ENCODE data around the gene FLVCR1. TPM values are rescaled to one million over a fixed set of nuclear protein-coding genes. Genes with fewer than 3 reads are reported as not detected.
"Not testable (repeated sequence)": the region's sequence is repeated elsewhere in the genome, so short reads cannot be mapped to it uniquely, and the experiment has no call there.

Gene FLVCR1
- polyA plus RNA-seq, 1 experiment, result 2.0 TPM

GRCh38 chr1:212827831-212828278 lies 30.2 kb upstream of the FLVCR1 start:
- no peak overlapping the region for H3K4me3 ChIP-seq (ENCODE audit: low read depth, low read length)
- CTCF ChIA-PET, result interaction anchor here (1.6 kb wide), 1 partner anchor 13 kb away, joined by 4 read pairs; no protein-coding TSS in a partner anchor
- TF ChIP-seq, protein P1, sequence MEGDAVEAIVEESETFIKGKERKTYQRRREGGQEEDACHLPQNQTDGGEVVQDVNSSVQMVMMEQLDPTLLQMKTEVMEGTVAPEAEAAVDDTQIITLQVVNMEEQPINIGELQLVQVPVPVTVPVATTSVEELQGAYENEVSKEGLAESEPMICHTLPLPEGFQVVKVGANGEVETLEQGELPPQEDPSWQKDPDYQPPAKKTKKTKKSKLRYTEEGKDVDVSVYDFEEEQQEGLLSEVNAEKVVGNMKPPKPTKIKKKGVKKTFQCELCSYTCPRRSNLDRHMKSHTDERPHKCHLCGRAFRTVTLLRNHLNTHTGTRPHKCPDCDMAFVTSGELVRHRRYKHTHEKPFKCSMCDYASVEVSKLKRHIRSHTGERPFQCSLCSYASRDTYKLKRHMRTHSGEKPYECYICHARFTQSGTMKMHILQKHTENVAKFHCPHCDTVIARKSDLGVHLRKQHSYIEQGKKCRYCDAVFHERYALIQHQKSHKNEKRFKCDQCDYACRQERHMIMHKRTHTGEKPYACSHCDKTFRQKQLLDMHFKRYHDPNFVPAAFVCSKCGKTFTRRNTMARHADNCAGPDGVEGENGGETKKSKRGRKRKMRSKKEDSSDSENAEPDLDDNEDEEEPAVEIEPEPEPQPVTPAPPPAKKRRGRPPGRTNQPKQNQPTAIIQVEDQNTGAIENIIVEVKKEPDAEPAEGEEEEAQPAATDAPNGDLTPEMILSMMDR (IDR thresholded peaks at IDR 0.05; ENCODE audit: low read depth, low read length), result no peak
- no peak for DNase-seq (ENCODE audit: low read depth, low spot score)
- peaks cover 23% of the 10 kb centered on the region for H3K9me3 ChIP-seq (ENCODE audit: control insufficient read depth, insufficient read depth, low read length)
- POLR2A ChIA-PET, result no interaction called here
- no peaks in the 10 kb centered on the region for H3K27me3 ChIP-seq (ENCODE audit: control insufficient read depth, insufficient read depth, low read length)
- no peak overlapping the region for H3K27ac ChIP-seq (ENCODE audit: low read depth, low read length)

- no peak for DNase-seq (ENCODE audit: low read depth, low spot score)
- TF ChIP-seq, protein P1 (IDR thresholded peaks at IDR 0.05; ENCODE audit: low read depth, low read length), result no peak
Observed at GRCh38 chr1:212828395-212828794, 29.7 kb upstream of the FLVCR1 start.

GRCh38 chr1:212833211-212834207 lies 24.6 kb upstream of the FLVCR1 start:
- H3K9me3 ChIP-seq (ENCODE audit: control insufficient read depth, insufficient read depth, low read length); POLR2A ChIA-PET; H3K27ac ChIP-seq (ENCODE audit: low read depth, low read length); H3K4me3 ChIP-seq (ENCODE audit: low read depth, low read length); H3K27me3 ChIP-seq (ENCODE audit: control insufficient read depth, insufficient read depth, low read length); DNase-seq (ENCODE audit: low read depth, low spot score): not testable (repeated sequence)
- CTCF ChIA-PET, result interaction anchor here (1.1 kb wide), 1 partner anchor 26 kb away, joined by 3 read pairs; no protein-coding TSS in a partner anchor

More at GRCh38 chr1:212828395-212828794, 29.7 kb upstream of the FLVCR1 start:
- Histone ChIP-seq H3K4me3 (ENCODE audit: low read depth, low read length) (no peak overlapping the region), H3K9me3 (ENCODE audit: control insufficient read depth, insufficient read depth, low read length) (peaks cover 23% of the 10 kb centered on the region), H3K27ac (ENCODE audit: low read depth, low read length) (no peak overlapping the region), H3K27me3 (ENCODE audit: control insufficient read depth, insufficient read depth, low read length) (no peaks in the 10 kb centered on the region)
- ChIA-PET CTCF (no interaction called here), POLR2A (no interaction called here)

DNA sequence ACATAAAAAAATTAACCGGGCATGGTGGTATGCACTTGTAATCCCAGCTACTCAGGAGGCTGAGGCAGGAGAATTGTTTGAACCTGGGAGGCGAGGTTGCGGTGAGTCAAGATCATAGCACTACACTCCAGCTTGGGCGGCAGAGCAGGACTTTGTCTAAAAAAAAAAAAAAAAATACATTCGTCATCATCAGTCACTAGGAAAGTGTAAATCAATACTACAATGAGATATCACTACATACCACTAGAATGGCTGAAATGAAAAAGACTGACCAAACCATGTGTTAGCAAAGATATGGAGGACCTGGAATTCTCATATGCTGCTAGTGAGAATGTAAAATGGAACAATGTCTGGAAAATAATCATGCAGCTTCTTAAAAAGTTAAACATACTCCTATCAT lies 19.9 kb upstream of the FLVCR1 start:
- Histone ChIP-seq H3K9me3 (ENCODE audit: control insufficient read depth, insufficient read depth, low read length) (no peaks in the 10 kb centered on the region; the same call in 1 of the 2 replicates), H3K4me3 (ENCODE audit: low read depth, low read length) (no peak overlapping the region), H3K27me3 (ENCODE audit: control insufficient read depth, insufficient read depth, low read length) (no peaks in the 10 kb centered on the region), H3K27ac (ENCODE audit: low read depth, low read length) (no peak overlapping the region)
- TF ChIP-seq, protein P1 (IDR thresholded peaks at IDR 0.05; ENCODE audit: low read depth, low read length), result no peak
- POLR2A ChIA-PET, result interaction anchor here (1.5 kb wide), 1 partner anchor 20 kb away, joined by 3 read pairs; the partner anchor contains the start of gene FLVCR1
- CTCF ChIA-PET, result interaction anchor here (0.5 kb wide), 1 partner anchor 89 kb away, joined by 9 read pairs; no protein-coding TSS in a partner anchor
- DNase-seq (ENCODE audit: low read depth, low spot score), result no peak

DNA sequence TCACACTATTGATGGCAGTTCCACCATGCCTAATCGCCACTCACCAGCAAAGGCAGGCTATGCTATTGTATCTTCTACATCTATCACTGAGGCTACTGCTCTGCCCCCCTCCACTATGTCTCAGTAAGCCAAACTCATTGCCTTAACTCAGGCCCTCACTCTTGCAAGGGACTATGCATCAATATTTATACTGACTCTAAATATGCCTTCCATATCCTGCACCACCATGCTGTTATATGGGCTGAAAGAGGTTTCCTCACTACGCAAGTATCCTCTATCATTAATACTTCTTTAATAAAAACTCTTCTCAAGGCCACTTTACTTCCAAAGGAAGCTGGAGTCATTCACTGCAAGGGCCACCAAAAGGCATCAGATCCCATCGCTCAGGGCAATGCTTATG lies 13.6 kb upstream of the FLVCR1 start:
- POLR2A ChIA-PET; CTCF ChIA-PET; H3K9me3 ChIP-seq (ENCODE audit: control insufficient read depth, insufficient read depth, low read length); H3K27ac ChIP-seq (ENCODE audit: low read depth, low read length); H3K27me3 ChIP-seq (ENCODE audit: control insufficient read depth, insufficient read depth, low read length); H3K4me3 ChIP-seq (ENCODE audit: low read depth, low read length); DNase-seq (ENCODE audit: low read depth, low spot score): not testable (repeated sequence)

DNA sequence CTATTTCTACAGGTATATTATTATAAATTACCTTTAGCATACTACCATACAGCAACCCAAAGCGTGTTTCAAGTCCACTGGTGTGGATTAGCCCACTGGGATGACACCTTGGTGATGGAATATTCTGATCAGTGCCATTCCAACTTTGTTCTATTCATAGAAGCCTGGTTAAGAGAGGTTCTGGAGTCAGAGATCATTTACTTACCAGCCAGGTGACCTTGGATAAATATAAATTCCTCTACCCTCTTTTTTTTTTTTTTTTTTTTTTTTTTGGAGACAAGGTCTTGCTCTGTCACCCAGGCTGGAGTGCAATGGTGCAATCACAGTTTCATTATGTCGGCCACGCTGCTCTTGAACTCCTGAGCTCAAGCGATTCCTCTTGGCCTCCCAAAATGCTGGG lies 10.5 kb upstream of the FLVCR1 start, which contains the start of gene SPATA45:
Gene SPATA45, minus strand, starts transcription at position 101 of the 400 bp plus-strand sequence. CDS start 11,500 bp downstream, outside the sequence.
- H3K27me3 ChIP-seq (ENCODE audit: control insufficient read depth, insufficient read depth, low read length), result no peaks in the 10 kb centered on the region
- DNase-seq (ENCODE audit: low read depth, low spot score), result no peak
- CTCF ChIA-PET, result no interaction called here
- H3K27ac ChIP-seq (ENCODE audit: low read depth, low read length), result no peak within 1 kb of the TSS
- H3K4me3 ChIP-seq (ENCODE audit: low read depth, low read length), result no peak within 1 kb of the TSS
- TF ChIP-seq, protein P1 (IDR thresholded peaks at IDR 0.05; ENCODE audit: low read depth, low read length), result no peak
- POLR2A ChIA-PET, result no interaction called here
- no peaks in the 10 kb centered on the region for H3K9me3 ChIP-seq (ENCODE audit: control insufficient read depth, insufficient read depth, low read length)

Data from AG04450 (cell line).